Hepatocyte (in vitro differentiated cells): Measurements from ENCODE around the gene TCEAL1. TPM values are rescaled to one million over a fixed set of nuclear protein-coding genes. Genes with fewer than 3 reads are reported as not detected.
A peak's percentile ranks its signal among the peaks of the same experiment; 100 is the strongest.

Experiments
- DNase-seq: peaks from one replicate; pipeline ENCODE4 v3.0.0-alpha.2; 2016; ENCODE audit warnings: low spot score
- H2AFZ ChIP-seq: fragments of 200-600 bp; sonication (generic); 2 replicates; pipeline ENCODE4 v1.6.0; 2016; ENCODE audit warnings: antibody characterized with exemption, mild to moderate bottlenecking
- H3K27ac ChIP-seq: fragments of 200-600 bp; sonication (generic); 2 replicates; pipeline ENCODE4 v1.5.1; 2016; ENCODE audit warnings: mild to moderate bottlenecking
- H3K27me3 ChIP-seq: fragments of 200-600 bp; sonication (generic); 2 replicates; pipeline ENCODE4 v1.6.1; 2016
- H3K36me3 ChIP-seq: fragments of 200-600 bp; sonication (generic); replicated peaks from 2 replicates; pipeline ENCODE4 v1.5.1; 2016; ENCODE audit warnings: low read depth; ENCODE audit not compliant: insufficient read depth
- H3K4me1 ChIP-seq: fragments of 200-600 bp; sonication (generic); 2 replicates; pipeline ENCODE4 v1.5.1; 2016; ENCODE audit warnings: mild to moderate bottlenecking, moderate library complexity; ENCODE audit not compliant: insufficient read depth
- H3K4me2 ChIP-seq: fragments of 200-600 bp; sonication (generic); 2 replicates; pipeline ENCODE4 v1.6.0; 2016
- H3K4me3 ChIP-seq: fragments of 200-600 bp; sonication (generic); 2 replicates; pipeline ENCODE4 v1.5.1; 2016; ENCODE audit warnings: mild to moderate bottlenecking
- H3K79me2 ChIP-seq: fragments of 200-600 bp; sonication (generic); 2 replicates; pipeline ENCODE4 v1.6.0; 2017; ENCODE audit warnings: mild to moderate bottlenecking
- H3K9me2 ChIP-seq: fragments of 200-600 bp; sonication (generic); replicated peaks from 2 replicates; pipeline ENCODE4 v1.6.0; 2017; ENCODE audit warnings: mild to moderate bottlenecking; ENCODE audit not compliant: insufficient read depth
- H3K9me3 ChIP-seq: fragments of 200-600 bp; sonication (generic); 2 replicates; pipeline ENCODE4 v1.5.1; 2016; ENCODE audit warnings: low read depth, mild to moderate bottlenecking
- H4K20me1 ChIP-seq: fragments of 200-600 bp; sonication (generic); 2 replicates; pipeline ENCODE4 v1.6.0; 2016; ENCODE audit warnings: mild to moderate bottlenecking; ENCODE audit not compliant: insufficient read depth, poor library complexity, severe bottlenecking
- EZH2 ChIP-seq: fragments of 200-600 bp; sonication (generic); IDR thresholded peaks from 2 replicates; pipeline ENCODE4 v1.6.1; 2016; ENCODE audit warnings: antibody characterized with exemption, mild to moderate bottlenecking, borderline replicate concordance
- EZH2phosphoT487 ChIP-seq: fragments of 200-600 bp; sonication (generic); IDR thresholded peaks from one replicate; pipeline ENCODE4 v1.6.1; 2018; ENCODE audit warnings: antibody characterized with exemption, mild to moderate bottlenecking, low read depth, moderate library complexity; ENCODE audit not compliant: unreplicated experiment, severe bottlenecking
- WGBS: methylation state at CpG from one replicate; pipeline ENCODE4 v1.1.6; 2016; ENCODE audit warnings: low lambda C conversion rate; ENCODE audit errors: missing lambda C conversion rate; 5-methylcytosine and 5-hydroxymethylcytosine counted together
- polyA plus RNA-seq: library from polyadenylated mRNA; unstranded; fragments of >200 nt; fragmentation: Nextera tagmentation; extraction: Ambion mirVana; gene quantifications from 2 replicates; pipeline ENCODE4 v1.2.1, GENCODE V29; 2016
- total RNA-seq: library from RNA; depleted of rRNA; stranded (reverse); fragments of >200 nt; gene quantifications from 2 replicates; pipeline ENCODE4 v1.2.3, GENCODE V29; 2014
- TF ChIP-seq, protein P1 (sequence below): fragments of 200-600 bp; sonication (generic); IDR thresholded peaks from 2 replicates; pipeline ENCODE4 v1.5.1; 2016; ENCODE audit warnings: antibody characterized with exemption, mild to moderate bottlenecking; ENCODE audit not compliant: poor library complexity

The TCEAL1 gene
- total and polyA plus RNA-seq, 2 experiments from 2014 or later = 89.2 to 113 TPM

- Histone ChIP-seq H3K4me2 (peak overlapping the region; percentile 80), H3K27me3 (no peaks in the 10 kb centered on the region), H3K9me3 (no peaks in the 10 kb centered on the region), H3K36me3 (no peaks in the 10 kb centered on the region), H4K20me1 (no peaks in the 10 kb centered on the region), H2AFZ (peak overlapping the region; percentile 97), H3K27ac (peak overlapping the region; percentile 99), H3K4me3 (peak overlapping the region; percentile 88), H3K4me1 (peaks cover 16% of the 10 kb centered on the region), H3K9me2 (no peaks in the 10 kb centered on the region), H3K79me2 (peaks cover 49% of the 10 kb centered on the region)
- 6% methylated on average over 44 of the region's 49 CpGs for WGBS
- DNase-seq = peak; percentile 89
- no peak for TF ChIP-seq EZH2
- TF ChIP-seq EZH2phosphoT487 = no peak
- TF ChIP-seq, protein P1, sequence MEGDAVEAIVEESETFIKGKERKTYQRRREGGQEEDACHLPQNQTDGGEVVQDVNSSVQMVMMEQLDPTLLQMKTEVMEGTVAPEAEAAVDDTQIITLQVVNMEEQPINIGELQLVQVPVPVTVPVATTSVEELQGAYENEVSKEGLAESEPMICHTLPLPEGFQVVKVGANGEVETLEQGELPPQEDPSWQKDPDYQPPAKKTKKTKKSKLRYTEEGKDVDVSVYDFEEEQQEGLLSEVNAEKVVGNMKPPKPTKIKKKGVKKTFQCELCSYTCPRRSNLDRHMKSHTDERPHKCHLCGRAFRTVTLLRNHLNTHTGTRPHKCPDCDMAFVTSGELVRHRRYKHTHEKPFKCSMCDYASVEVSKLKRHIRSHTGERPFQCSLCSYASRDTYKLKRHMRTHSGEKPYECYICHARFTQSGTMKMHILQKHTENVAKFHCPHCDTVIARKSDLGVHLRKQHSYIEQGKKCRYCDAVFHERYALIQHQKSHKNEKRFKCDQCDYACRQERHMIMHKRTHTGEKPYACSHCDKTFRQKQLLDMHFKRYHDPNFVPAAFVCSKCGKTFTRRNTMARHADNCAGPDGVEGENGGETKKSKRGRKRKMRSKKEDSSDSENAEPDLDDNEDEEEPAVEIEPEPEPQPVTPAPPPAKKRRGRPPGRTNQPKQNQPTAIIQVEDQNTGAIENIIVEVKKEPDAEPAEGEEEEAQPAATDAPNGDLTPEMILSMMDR = peak; percentile 72
Observed at GRCh38 chrX:103629318-103630170, 769 bp downstream of the TCEAL1 start.

- no peak for DNase-seq
- Histone ChIP-seq H4K20me1 (no peaks in the 10 kb centered on the region), H3K27me3 (no peaks in the 10 kb centered on the region), H3K9me3 (no peaks in the 10 kb centered on the region), H3K4me3 (peak overlapping the region; percentile 88), H3K4me1 (peaks cover 15% of the 10 kb centered on the region), H3K9me2 (no peaks in the 10 kb centered on the region), H3K27ac (peak overlapping the region; percentile 99), H3K79me2 (peaks cover 47% of the 10 kb centered on the region), H2AFZ (peak overlapping the region; percentile 97), H3K4me2 (peak overlapping the region; percentile 80), H3K36me3 (no peaks in the 10 kb centered on the region)
- no peak for TF ChIP-seq EZH2
- TF ChIP-seq, protein P1 = no peak
- no peak for TF ChIP-seq EZH2phosphoT487
- 25% methylated on average over 6 of the region's 6 CpGs for WGBS
Observed at GRCh38 chrX:103630171-103630511, 1.4 kb downstream of the TCEAL1 start.

GRCh38 chrX:103631145-103631544, 2.4 kb downstream of the TCEAL1 start:
- Histone ChIP-seq H3K9me3 (no peaks in the 10 kb centered on the region), H3K4me2 (peak overlapping the region; percentile 80), H3K79me2 (peaks cover 37% of the 10 kb centered on the region), H3K27ac (no peak overlapping the region), H3K27me3 (no peaks in the 10 kb centered on the region), H3K4me3 (no peak overlapping the region), H2AFZ (no peak overlapping the region), H3K9me2 (no peaks in the 10 kb centered on the region), H3K36me3 (no peaks in the 10 kb centered on the region), H4K20me1 (no peaks in the 10 kb centered on the region), H3K4me1 (peaks cover 9% of the 10 kb centered on the region)
- 90% methylated on average over 5 of the region's 5 CpGs for WGBS
- TF ChIP-seq EZH2phosphoT487 (no peak), EZH2 (no peak)
- TF ChIP-seq, protein P1 = no peak
- DNase-seq = no peak
